GM12878 (cell line): Measurements from ENCODE around the gene ANXA9. TPM values are rescaled to one million over a fixed set of nuclear protein-coding genes. Genes with fewer than 3 reads are reported as not detected.

Source experiments
- ATAC-seq: fragments of 200-7000 bp; cut with Tn5 transposase; 3 replicates; pipeline ENCODE4 v1.9.1; 2020; ENCODE audit warnings: mild to moderate bottlenecking, moderate library complexity
- BruUV-seq: library from RNA; stranded (reverse); fragments of 400-500 nt; replicated peaks from 2 replicates; lab custom pipeline; 2021; lab: Mats Ljungman, UMichigan
- CTCF ChIA-PET: fragments of 300-600 bp; sonication (Branson Sonifier 250); formaldehyde crosslinking; extraction: SDS; loops from one replicate; lab custom pipeline; 2021; ENCODE audit warnings: inconsistent platforms; lab: Yijun Ruan, JAX
- POLR2A ChIA-PET: fragments of 350-600 bp; formaldehyde crosslinking; extraction: SDS; loops from one replicate; lab custom pipeline; 2021; ENCODE audit warnings: inconsistent platforms; lab: Charles Lee
- RAD21 ChIA-PET: fragments of 300-600 bp; sonication (Branson Sonifier 250); formaldehyde crosslinking; loops from one replicate; lab custom pipeline; 2023; ENCODE audit warnings: antibody characterized with exemption; ENCODE audit not compliant: unreplicated experiment; lab: Charles Lee
- SMC1A ChIA-PET: fragments of 300-600 bp; sonication (Branson Sonifier 250); formaldehyde crosslinking; loops from one replicate; lab custom pipeline; 2023; ENCODE audit not compliant: unreplicated experiment, uncharacterized antibody; lab: Charles Lee
- DNase-seq: peaks from one replicate; pipeline ENCODE4 v3.0.0-alpha.2; 2011; ENCODE audit warnings: low read depth, low spot score
- FAIRE-seq: peaks from 3 replicates; lab custom pipeline; 2011; peaks lifted over from hg19 to GRCh38; lab: Jason Lieb, UNC
- H2AFZ ChIP-seq: 2 replicates; pipeline ENCODE4 v1.6.0; 2011; ENCODE audit warnings: low read depth, low read length, control low read depth; ENCODE audit not compliant: control insufficient read depth
- H3K27ac ChIP-seq: 2 replicates; pipeline ENCODE4 v1.5.1; 2011; ENCODE audit warnings: control low read depth; ENCODE audit not compliant: control insufficient read depth, insufficient read depth
- H3K27me3 ChIP-seq, 2 experiments: replicated peaks in 1 of 2; 2 replicates each; pipeline versions ENCODE4 v1.6.0 to v1.6.1; 2011; ENCODE audit warnings: low read length in 1 of 2; ENCODE audit not compliant: control insufficient read depth in 2 of 2, insufficient read depth in 2 of 2
- H3K36me3 ChIP-seq, 2 experiments: 2 replicates each; pipeline ENCODE4 v1.5.1; 2011; ENCODE audit warnings: low read length in 1 of 2; ENCODE audit not compliant: control insufficient read depth in 2 of 2, insufficient read depth in 2 of 2
- H3K4me1 ChIP-seq: 2 replicates; pipeline ENCODE4 v1.6.1; 2011; ENCODE audit warnings: mild to moderate bottlenecking, low read length, moderate library complexity, mixed read lengths; ENCODE audit not compliant: control insufficient read depth, insufficient read depth
- H3K4me2 ChIP-seq: 2 replicates; pipeline ENCODE4 v1.6.0; 2011; ENCODE audit warnings: control low read depth; ENCODE audit not compliant: control insufficient read depth, insufficient read depth
- H3K4me3 ChIP-seq: fragments of 200-600 bp; sonication (generic); 2 replicates; pipeline ENCODE4 v1.5.1; 2016
- H3K79me2 ChIP-seq: 2 replicates; pipeline ENCODE4 v1.6.0; 2011; ENCODE audit warnings: low read length; ENCODE audit not compliant: control insufficient read depth, insufficient read depth
- H3K9ac ChIP-seq: 2 replicates; pipeline ENCODE4 v1.8.0; 2011; ENCODE audit warnings: low read length, control low read depth, mixed read lengths; ENCODE audit not compliant: control insufficient read depth, insufficient read depth
- H3K9me3 ChIP-seq: replicated peaks from 3 replicates; pipeline ENCODE4 v1.5.1; 2011; ENCODE audit warnings: mild to moderate bottlenecking, low read length; ENCODE audit not compliant: control insufficient read depth, insufficient read depth
- H4K20me1 ChIP-seq: 2 replicates; pipeline ENCODE4 v1.6.0; 2011; ENCODE audit not compliant: control insufficient read depth, insufficient read depth
- BMI1 ChIP-seq: fragments of 450-650 bp; IDR thresholded peaks from 2 replicates; pipeline ENCODE4 v1.6.1; 2016; ENCODE audit warnings: mild to moderate bottlenecking, moderate library complexity, borderline replicate concordance
- EED ChIP-seq: sonication (generic); IDR thresholded peaks from 2 replicates; pipeline ENCODE4 v1.6.1; 2016; ENCODE audit warnings: antibody characterized with exemption, low read depth
- FOS ChIP-seq: IDR thresholded peaks from 3 replicates; pipeline ENCODE4 v1.6.1; 2011; ENCODE audit warnings: borderline replicate concordance; ENCODE audit not compliant: insufficient read length; ENCODE audit errors: extremely low read depth
- HCFC1 ChIP-seq: fragments of 150-350 bp; IDR thresholded peaks from 2 replicates; pipeline ENCODE4 v1.6.1; 2014; ENCODE audit warnings: low read length
- MTA2 ChIP-seq: fragments of 450-650 bp; IDR thresholded peaks from 2 replicates; pipeline ENCODE4 v1.6.1; 2016; ENCODE audit warnings: low read depth, mild to moderate bottlenecking, moderate library complexity
- NBN ChIP-seq: fragments of 450-650 bp; IDR thresholded peaks from 2 replicates; pipeline ENCODE4 v1.6.1; 2016
- NFIC ChIP-seq: IDR thresholded peaks from 2 replicates; pipeline ENCODE4 v1.6.1; 2012; ENCODE audit warnings: low read depth, mild to moderate bottlenecking, inconsistent platforms, low read length, moderate library complexity
- USF2 ChIP-seq: IDR thresholded peaks from 2 replicates; pipeline ENCODE4 v1.6.1; 2011; ENCODE audit warnings: low read depth, low read length, improper control_type of control experiment, borderline replicate concordance
- ZBED1 ChIP-seq: IDR thresholded peaks from 2 replicates; pipeline ENCODE4 v1.6.1; 2016; ENCODE audit warnings: borderline replicate concordance
- ZNF274 ChIP-seq: IDR thresholded peaks from one replicate; pipeline ENCODE4 v1.8.0; 2011; ENCODE audit not compliant: insufficient read length, insufficient read depth
- ZSCAN29 ChIP-seq: fragments of 450-650 bp; IDR thresholded peaks from 2 replicates; pipeline ENCODE4 v1.6.1; 2017; ENCODE audit warnings: mild to moderate bottlenecking, moderate library complexity
- WGBS: methylation state at CpG from one replicate; pipeline ENCODE4 v1.1.6; 2016; ENCODE audit warnings: low lambda C conversion rate; ENCODE audit not compliant: insufficient replicate concordance, insufficient coverage; ENCODE audit errors: missing lambda C conversion rate; 5-methylcytosine and 5-hydroxymethylcytosine counted together
- in situ Hi-C: fragments of 300-500 bp; cut with MboI; formaldehyde crosslinking; loops from 9 replicates; pipeline ENCODE4 v1.14.3; 2018; ENCODE audit warnings: mixed read lengths
- intact Hi-C: fragments of 100-400 bp; cut with micrococcal nuclease; formaldehyde crosslinking; loops from one replicate; pipeline ENCODE4 v1.14.2; 2022; ENCODE audit not compliant: unreplicated experiment
- polyA plus RNA-seq, 11 experiments: library from polyadenylated mRNA; depleted of rRNA in 4 of 11; unstranded in 6 of 11; stranded (reverse) in 5 of 11; fragments of >200 nt; fragmentation: Nextera tagmentation in 4 of 11; fragmentation: Illumina TruSeq in 1 of 11; extraction: Ambion mirVana in 4 of 11; extraction: Trizol in 1 of 11; gene quantifications; 1 replicate in 1 of 11; 2 replicates in 10 of 11; pipeline versions ENCODE4 v1.2.1 to v1.2.3, GENCODE V29; 2011 to 2016; ENCODE audit warnings: inconsistent platforms in 2 of 11, missing spikeins in 2 of 11, low read depth in 1 of 11
- total RNA-seq, 4 experiments: library from RNA; depleted of rRNA in 3 of 4; stranded (reverse); fragments of >200 nt in 3 of 4; fragmentation: Illumina TruSeq in 1 of 4; extraction: Trizol in 1 of 4; gene quantifications; 2 replicates each; pipeline versions ENCODE4 v1.2.1 to v1.2.3, GENCODE V29; 2013 to 2021
- TF ChIP-seq, protein P1 (sequence below): IDR thresholded peaks from 2 replicates; pipeline ENCODE4 v1.6.1; 2012; ENCODE audit warnings: improper control_type of control experiment, low read depth, low read length; ENCODE audit not compliant: insufficient replicate concordance

The ANXA9 gene
- total and polyA plus RNA-seq, 10 of the 15 experiments (the other 5 are each of a cell fraction or from before 2014, with no cell fraction given) = 0.04 to 0.43 (median 0.18) TPM; not detected in 4

DNA sequence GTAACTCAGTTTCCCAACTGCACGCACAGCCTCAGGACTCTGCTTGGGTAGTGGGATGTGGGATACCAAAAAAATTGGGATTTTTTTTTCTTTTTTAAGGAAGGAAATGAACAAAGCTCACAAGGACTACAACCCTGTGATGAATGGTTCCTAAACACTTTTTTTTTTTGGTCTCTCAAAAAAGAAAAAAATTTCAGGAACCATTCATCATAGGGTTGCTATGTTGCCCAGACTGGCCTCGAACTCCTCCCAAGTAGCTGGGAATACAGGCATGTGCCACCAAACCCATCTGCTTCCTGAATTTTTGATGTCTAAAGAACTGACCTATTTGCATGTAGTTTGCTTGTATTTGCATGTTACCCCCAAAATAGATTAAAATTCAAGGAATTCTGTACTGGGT is 17.8 kb downstream of the ANXA9 start (continued):
- TF ChIP-seq ZNF274 (no peak), NBN (no peak), USF2 (no peak), NFIC (no peak)

GRCh38 chr1:151000408-151000807 is 18.3 kb downstream of the ANXA9 start:
- no peak overlapping the region for H3K9ac ChIP-seq
- no peaks in the 10 kb centered on the region for H4K20me1 ChIP-seq
- intact Hi-C loops (no loop called here), in situ Hi-C loops (no loop called here)
- BruUV-seq = no TSS peak
- no peaks in the 10 kb centered on the region for H3K9me3 ChIP-seq
- H3K4me3 ChIP-seq = no peak overlapping the region
- ChIA-PET CTCF (interaction anchor here (0.8 to 16.2 kb wide), 4 partner anchors 10 to 78 kb away, joined by 3 to 252 read pairs (median 4); partner anchors contain the start of genes ANXA9 and CERS2), SMC1A (interaction anchor here (0.7 kb wide), 1 partner anchor 78 kb away, joined by 3 read pairs; no protein-coding TSS in a partner anchor), RAD21 (no interaction called here), POLR2A (no interaction called here)
- no peak for FAIRE-seq
- H3K4me2 ChIP-seq = no peak overlapping the region
- H3K36me3 ChIP-seq = no peaks in the 10 kb centered on the region; a peak in 1 of 4 replicates
- no peak overlapping the region for H3K27ac ChIP-seq
- WGBS = 94% methylated on average over 3 of the region's 3 CpGs
- TF ChIP-seq EED (no peak), MTA2 (no peak), HCFC1 (no peak), BMI1 (no peak), ZSCAN29 (no peak), ZBED1 (no peak), FOS (no peak)
- TF ChIP-seq, protein P1, sequence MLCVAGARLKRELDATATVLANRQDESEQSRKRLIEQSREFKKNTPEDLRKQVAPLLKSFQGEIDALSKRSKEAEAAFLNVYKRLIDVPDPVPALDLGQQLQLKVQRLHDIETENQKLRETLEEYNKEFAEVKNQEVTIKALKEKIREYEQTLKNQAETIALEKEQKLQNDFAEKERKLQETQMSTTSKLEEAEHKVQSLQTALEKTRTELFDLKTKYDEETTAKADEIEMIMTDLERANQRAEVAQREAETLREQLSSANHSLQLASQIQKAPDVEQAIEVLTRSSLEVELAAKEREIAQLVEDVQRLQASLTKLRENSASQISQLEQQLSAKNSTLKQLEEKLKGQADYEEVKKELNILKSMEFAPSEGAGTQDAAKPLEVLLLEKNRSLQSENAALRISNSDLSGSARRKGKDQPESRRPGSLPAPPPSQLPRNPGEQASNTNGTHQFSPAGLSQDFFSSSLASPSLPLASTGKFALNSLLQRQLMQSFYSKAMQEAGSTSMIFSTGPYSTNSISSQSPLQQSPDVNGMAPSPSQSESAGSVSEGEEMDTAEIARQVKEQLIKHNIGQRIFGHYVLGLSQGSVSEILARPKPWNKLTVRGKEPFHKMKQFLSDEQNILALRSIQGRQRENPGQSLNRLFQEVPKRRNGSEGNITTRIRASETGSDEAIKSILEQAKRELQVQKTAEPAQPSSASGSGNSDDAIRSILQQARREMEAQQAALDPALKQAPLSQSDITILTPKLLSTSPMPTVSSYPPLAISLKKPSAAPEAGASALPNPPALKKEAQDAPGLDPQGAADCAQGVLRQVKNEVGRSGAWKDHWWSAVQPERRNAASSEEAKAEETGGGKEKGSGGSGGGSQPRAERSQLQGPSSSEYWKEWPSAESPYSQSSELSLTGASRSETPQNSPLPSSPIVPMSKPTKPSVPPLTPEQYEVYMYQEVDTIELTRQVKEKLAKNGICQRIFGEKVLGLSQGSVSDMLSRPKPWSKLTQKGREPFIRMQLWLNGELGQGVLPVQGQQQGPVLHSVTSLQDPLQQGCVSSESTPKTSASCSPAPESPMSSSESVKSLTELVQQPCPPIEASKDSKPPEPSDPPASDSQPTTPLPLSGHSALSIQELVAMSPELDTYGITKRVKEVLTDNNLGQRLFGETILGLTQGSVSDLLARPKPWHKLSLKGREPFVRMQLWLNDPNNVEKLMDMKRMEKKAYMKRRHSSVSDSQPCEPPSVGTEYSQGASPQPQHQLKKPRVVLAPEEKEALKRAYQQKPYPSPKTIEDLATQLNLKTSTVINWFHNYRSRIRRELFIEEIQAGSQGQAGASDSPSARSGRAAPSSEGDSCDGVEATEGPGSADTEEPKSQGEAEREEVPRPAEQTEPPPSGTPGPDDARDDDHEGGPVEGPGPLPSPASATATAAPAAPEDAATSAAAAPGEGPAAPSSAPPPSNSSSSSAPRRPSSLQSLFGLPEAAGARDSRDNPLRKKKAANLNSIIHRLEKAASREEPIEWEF = no peak
- H3K79me2 ChIP-seq = peaks cover under 1% of the 10 kb centered on the region
- no peaks in the 10 kb centered on the region for H3K27me3 ChIP-seq
- H3K4me1 ChIP-seq = peaks cover 4% of the 10 kb centered on the region; the same call in 1 of the 2 replicates
- no peak for ATAC-seq
- DNase-seq = no peak
- no peak overlapping the region for H2AFZ ChIP-seq
